8988T (cell line): ENCODE measurements around the gene EEIG1.

Source experiments
- DNase-seq: peaks from one replicate; pipeline ENCODE4 v3.0.0; 2011

The EEIG1 gene

DNA sequence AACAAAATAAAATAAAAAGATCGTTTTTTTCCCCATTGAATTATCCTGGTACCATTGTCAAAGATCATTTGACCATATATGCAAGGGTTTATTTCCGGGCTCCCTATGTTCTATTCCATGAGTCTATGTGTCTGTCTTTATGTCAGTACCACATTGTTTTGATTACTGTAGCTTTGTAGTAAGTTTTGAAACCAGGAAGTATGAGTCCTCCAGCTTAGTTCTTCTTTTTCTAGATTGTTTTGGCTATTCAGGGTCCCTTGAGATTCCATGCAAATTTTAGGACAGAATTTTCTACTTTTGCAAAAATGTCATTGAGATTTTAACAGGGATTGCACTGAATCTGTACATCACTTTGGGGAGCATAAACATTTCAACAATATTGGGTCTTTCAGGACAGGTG lies 18.7 kb upstream of the EEIG1 start:
- DNase-seq = no peak

DNA sequence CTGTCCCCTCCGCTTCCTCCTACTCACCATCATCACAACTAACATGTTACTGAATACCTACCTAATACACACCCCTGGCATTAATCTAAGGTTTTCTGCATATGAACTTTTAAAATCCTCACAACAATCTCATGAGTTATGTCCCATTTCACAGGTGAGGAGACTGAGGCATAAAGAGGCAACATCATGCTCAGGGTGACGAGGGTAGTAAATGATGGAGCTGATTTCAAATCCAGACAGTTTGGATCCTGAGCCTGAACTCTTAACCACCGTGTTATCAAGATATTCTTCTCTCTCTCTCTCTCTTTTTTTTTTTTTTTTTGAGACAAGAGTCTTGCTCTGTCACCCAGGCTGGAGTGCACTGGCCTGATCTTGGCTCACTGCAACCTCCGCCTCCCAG lies 12.9 kb upstream of the EEIG1 start:
- no peak for DNase-seq

DNA sequence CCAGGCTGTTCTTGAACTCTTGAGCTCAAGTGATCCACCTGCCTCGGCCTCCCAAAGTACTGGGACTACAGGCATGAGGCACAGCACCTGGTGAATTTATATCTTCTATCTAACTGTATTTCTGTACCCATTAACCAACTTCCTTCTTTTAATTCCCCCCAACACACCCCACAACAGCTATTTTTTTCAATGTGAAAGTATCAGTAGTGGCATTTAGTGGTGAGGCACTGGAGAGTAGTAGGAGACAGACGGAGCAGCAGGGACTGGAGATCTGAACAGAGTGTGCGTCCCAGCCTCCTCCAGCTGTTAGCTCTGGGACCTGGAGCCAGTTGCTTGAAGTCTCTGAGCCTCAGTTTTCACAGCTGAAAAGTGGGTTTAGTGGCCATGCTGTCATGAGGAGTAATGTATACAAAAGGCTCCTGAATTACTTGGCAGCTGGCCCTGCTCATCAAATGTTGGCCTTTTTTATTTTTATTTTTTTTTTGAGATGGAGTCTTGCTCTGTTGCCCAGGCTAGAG lies 11.0 kb upstream of the EEIG1 start:
- no peak for DNase-seq

GRCh38 chr9:127991017-127991756 lies 10.4 kb upstream of the EEIG1 start:
- DNase-seq = no peak

- no peak for DNase-seq
Observed at GRCh38 chr9:127990554-127990953, 9.8 kb upstream of the EEIG1 start.

GRCh38 chr9:127989094-127989493 lies 8.3 kb upstream of the EEIG1 start:
- DNase-seq = no peak

- no peak for DNase-seq
Observed at GRCh38 chr9:127987103-127987614, 6.4 kb upstream of the EEIG1 start.

GRCh38 chr9:127985011-127985410 lies 4.2 kb upstream of the EEIG1 start:
- DNase-seq = no peak

DNA sequence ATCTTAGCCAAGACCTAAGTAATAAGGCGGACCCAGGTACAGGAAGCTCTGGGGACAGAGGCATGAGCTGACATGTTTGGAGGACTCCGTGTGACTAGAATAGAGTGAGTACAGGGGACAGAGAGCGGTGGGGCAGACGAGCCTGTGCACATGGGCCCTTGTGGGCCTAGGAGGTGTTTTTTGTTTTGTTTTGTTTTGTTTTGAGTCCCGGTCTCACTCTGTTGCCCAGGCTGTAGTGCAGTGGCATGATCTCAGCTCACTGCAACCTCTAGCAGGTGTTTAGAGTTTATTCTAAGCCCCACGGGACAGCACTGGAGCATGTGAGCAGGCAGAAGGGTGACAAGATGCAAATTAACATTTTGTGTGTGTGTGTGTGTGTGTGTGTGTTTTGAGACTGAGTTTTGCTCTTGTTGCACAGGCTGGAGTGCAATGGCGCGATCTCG lies 3.1 kb upstream of the EEIG1 start:
- no peak for DNase-seq

- DNase-seq = no peak
Observed at GRCh38 chr9:127982912-127983311, 2.1 kb upstream of the EEIG1 start.

DNA sequence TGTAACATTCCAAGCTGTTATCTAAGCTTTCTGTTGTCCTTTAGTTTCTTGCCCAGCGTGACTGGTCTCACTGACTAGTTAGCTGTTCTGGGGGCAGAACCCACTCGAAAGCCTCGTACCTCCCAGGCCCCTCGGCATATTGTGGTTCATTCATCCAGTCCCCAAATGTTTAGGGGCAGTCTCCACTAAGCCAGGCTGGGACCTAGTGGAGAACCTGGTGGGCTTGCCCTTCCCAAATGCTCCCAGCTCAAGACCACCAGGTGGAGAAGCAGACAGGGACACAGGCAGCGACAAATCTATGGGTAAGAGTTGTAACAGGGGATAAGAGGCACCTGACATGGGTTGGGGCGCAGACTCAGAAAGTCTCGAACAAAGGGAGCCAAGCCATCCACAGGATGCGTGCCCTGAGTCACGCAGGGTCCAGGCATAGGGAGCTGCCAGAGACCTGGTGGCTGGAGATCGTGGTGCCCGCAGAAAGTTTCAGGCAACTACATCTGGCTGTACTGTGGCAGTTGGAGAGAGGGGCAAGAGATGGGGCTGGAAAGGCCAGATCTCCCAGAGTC lies 851 bp upstream of the EEIG1 start:
- DNase-seq = no peak

DNA sequence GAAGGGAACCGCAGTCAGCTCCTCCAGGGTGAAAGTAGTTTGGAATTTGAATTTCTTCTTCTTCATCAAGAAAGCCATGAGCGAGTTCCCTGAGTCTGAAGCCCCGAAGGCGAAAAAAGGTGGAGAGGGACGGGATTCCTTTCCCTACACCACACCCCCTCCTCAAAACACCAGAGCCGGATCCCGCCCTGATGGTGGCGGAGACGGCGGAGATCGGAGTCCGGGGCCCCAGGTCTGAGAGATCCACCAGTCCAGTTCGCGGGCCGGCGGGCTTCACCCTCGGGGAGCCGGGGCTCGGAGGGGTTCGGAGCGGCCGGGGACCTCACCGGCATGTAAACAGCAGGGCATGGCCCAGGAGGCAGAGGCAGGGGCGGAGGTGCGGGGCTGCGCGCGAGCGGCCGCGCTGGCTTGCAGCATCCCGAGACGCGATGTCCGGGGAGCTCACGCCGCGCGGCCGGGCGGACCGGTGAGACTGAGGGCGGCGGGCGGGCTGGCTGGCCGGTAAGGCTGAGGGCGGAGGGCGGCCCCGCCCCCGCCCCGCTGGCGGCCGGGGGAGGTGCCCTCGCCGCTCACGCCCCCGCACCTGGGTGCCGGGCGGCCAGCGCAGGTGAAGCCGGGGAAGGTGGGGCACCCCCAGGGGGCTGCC lies 606 bp downstream of the EEIG1 start:
- no peak for DNase-seq

- no peak for DNase-seq
Observed at GRCh38 chr9:127979333-127980059, 1.3 kb downstream of the EEIG1 start.

DNA sequence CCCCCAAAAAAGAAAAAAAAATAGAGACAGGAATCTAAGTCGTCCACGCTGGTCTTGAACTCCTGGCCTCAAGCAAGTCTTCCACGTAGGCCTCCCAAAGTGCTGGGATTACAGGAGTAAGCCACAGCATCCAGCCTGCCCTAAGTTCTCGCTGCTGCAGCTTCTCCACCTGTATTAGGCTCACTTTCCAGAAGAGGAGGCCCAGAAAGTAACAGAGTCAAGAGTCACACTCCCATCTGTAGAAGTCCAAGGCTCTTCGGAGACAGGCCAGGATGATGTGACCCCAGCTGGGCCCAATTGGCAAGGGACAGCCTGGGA lies 1.8 kb downstream of the EEIG1 start:
- no peak for DNase-seq

DNA sequence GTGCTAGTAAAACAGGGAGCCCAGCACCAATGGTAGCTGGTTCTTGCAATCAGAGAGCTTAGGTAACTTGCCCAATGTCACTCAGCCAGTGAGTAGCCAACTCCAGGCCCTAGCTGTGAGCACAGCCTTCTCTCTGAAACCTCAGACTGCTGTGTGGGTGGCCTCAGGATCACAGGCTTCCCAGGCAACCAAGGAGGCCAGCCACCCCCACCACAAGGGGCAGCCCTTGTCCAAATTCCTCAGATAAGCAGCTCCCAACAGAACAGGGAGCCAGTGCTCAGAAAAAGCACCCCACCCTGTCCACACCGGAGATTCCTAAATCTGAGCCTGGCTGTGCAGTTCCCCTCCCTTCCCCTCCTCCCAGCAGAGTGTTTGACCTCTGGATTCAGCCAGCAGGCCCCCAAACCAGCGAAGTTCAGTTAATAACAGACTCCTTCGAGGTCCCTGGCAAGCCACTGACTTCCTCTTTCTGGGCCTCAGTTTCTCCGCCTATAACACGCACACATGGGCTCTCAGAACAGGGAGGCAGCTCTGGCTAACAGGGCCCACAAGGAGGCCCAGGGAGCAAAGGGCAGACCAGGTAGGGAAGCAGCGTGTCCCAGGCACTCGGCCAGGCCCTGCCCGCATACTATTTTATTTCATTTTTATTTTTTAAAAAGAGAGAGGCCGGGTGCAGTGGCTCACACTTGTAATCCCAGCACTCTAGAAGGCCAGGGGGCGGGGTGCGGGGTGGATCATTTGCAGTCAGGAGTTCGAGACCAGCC lies 2.7 kb downstream of the EEIG1 start:
- DNase-seq = peak; percentile 68

GRCh38 chr9:127977009-127977883 lies 3.5 kb downstream of the EEIG1 start:
- DNase-seq = peak; percentile 6

- DNase-seq = no peak
Observed at GRCh38 chr9:127976498-127976897, 4.3 kb downstream of the EEIG1 start.

DNA sequence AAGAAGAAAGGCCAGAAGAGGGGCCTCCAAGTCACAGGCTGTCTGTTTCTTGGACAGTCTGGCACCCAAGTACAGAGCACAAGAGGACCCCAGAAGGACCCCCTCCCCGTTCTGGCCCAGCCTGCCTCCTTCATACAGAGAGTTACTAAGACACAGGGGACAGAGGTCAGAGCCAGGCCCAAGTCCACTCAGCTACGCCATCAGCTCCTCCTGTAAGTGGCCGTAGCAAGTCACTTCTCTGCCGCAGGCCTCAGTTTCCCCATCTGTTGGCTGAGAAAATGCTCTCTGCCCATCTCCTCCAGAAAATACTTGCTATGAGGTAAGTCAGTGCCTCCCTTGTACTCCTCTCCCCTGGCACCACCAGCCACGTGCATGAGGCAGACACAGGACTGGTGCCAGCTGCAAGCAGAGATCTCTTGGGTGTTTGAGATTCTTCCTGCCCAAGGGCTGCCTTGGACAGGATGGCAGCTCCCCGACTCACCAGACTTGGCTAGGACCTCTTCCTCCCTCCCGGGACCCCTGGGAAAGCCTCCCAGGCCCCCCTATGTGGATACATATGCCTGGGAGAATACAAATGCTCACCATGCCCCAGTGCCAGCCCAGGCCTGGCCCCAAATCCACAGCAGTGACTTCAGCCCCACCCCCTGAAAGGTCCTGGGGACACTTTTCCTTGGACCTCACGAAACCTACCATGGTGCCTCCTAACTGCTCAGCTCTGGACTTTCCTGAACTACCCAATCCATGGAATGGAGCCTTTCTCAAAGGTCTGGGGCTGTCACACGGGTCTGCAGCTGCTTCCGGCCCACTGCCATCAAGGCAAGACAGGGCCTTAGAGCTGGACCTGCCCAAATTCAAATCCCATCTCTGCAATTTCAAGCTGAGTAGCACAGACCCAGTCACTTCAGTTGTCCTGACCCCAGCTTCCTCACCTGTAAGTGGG lies 5.1 kb downstream of the EEIG1 start:
- no peak for DNase-seq

GRCh38 chr9:127974769-127975261 lies 6.0 kb downstream of the EEIG1 start:
- no peak for DNase-seq
